GM18502 (cell line): ENCODE results near the gene CEP162.
"Not testable (repeated sequence)": the region's sequence is repeated elsewhere in the genome, so short reads cannot be mapped to it uniquely, and the experiment has no call there.

Source experiments
- ATAC-seq: cut with Tn5 transposase; IDR thresholded peaks from one replicate; pipeline ENCODE4 v1.9.1; 2021; ENCODE audit warnings: mild to moderate bottlenecking; ENCODE audit not compliant: unreplicated experiment, poor library complexity

CEP162 gene, protein sequence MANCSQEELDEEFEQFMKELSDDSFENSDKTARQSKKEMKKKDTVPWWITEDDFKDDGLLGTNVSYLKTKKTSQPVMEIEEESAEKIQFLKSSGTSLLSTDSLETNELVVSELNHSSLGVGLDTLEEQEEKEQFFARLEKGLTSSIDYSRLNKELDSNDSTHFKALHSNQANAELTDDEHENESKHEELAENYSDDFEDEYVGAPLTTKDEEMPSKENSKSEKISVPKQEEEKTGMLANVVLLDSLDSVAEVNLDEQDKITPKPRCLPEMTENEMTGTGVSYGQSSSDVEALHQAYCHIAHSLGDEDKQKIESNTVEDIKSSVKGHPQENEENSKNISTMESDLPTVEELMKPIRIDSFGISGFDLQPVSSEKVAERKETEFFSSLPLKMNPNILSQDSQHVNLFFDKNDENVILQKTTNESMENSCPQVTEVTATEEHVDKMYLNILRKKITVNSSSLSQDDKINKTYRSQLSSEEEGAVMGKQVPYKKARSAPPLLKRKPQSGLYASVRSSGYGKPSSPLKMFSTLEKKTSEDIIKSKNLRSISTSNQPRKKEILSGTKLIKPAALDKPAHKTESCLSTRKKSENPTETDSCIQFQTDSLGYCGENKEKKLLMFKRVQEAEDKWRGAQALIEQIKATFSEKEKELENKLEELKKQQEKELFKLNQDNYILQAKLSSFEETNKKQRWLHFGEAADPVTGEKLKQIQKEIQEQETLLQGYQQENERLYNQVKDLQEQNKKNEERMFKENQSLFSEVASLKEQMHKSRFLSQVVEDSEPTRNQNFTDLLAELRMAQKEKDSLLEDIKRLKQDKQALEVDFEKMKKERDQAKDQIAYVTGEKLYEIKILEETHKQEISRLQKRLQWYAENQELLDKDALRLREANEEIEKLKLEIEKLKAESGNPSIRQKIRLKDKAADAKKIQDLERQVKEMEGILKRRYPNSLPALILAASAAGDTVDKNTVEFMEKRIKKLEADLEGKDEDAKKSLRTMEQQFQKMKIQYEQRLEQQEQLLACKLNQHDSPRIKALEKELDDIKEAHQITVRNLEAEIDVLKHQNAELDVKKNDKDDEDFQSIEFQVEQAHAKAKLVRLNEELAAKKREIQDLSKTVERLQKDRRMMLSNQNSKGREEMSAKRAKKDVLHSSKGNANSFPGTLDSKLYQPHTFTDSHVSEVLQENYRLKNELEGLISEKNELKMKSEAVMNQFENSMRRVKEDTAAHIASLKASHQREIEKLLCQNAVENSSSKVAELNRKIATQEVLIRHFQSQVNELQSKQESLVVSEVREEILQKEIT (N-terminal part only)

DNA sequence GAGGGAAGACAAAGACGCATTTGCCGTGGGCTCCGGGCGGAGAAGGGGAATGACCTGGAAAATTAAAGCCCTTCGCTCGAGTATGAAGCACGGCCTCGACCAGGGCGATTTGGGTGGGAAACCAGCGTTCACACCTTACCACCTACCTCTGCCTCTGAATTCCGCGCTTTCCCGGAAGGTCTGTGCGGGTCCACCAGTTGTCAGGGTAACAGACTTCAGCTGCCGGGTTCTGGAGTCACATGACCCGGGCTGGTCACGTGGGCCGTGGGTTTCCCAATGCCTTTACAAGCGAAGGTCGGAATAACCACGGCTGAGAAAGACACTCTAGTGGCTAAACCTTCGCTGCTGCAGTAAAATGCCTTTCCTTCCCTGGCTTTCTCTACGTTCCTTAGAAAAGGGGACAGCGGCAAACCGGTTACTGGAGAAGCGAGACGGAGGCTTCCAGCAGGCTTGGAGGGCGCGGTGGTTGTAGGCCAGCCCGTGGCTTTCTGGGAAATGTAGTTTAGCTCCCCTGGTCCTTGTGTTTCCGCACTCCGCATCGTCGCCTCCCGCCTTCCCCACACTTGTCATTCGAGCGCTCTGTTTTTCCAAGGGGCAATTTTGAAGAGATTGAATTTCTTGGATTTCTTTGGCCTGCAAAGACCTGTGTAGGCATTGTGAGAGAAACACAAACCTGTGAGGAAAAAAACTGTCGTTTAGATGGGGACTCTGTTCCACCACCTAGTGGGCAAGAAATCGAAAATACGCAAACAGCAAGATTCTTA lies at the start of gene CEP162:
Gene CEP162 (minus strand): TSS at position 210 of the 764 bp plus-strand sequence. CDS start 1,250 bp downstream, outside the sequence.
- ATAC-seq, result peak; percentile 99

DNA sequence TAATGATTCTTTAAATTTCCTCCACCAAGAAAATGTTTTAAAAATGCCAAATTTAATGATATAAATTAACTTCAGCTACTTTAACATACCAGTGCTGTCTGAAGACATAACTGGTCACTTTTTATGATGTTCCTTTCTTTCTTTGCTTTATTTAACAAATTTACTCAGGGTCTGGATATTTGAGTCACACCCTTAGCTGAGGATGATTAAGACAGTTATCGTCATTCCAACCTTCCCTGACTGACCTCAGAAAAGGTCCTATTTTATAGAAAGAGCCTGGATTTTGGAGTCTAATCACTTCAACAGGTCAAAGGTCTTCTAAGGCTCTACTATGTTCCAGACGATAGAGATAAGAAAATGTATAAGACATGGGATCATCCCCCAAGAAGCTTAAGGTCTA lies 47.4 kb upstream of the CEP162 start:
- ATAC-seq, result no peak

DNA sequence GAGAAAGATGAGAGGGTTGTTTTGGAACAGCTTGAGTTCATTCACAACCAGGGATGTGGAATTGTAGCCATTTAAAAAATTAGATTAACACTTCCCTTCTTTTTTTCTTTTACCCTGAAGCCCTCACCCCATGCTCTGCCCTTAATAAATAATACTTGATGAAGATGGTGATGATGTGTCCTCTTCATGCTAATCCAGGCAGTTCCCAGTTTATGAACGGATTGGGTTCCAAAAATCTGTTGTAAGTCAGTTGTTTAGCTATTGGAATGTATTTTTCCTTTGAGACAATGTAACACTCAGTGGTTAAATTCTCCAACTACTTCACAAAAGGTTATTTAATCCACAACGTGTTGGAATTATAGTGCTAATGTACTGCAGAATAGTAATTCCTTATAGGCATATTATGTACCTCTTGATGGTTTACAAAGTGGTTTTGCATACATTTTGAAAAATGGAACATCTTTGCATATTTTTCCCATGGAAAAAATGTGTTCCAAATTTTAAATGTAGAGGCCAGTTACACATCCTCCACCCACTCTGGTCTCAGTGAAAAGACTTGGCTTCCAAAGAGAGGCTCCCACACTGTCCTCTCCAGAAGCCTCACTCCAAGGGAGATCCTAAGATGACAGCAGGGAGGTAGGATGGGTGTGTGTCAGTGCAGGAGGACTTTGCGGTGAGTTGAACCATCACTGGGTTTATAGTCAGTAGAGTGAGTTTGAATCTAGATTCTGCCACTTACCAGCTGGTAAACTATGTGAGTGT lies 45.8 kb upstream of the CEP162 start:
- no peak for ATAC-seq

DNA sequence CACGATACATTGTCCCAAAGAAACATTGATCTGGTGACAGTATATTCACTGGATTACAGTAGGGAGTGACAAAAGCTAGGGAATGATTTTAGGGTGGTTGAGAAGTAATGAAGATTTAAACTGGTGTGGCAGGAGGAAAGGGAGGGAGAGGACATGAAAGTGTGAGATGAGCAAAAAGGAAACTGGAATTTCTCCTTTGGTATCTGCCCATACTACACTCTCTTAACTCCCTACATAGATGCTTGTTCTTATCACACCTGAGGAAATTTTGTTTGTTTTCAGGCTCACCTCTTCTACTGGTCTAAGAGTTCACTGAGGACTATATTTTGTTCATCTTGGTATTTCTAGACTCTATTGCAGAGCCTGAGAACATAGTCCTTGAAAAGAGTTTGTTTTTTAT lies 44.9 kb upstream of the CEP162 start:
- no peak for ATAC-seq

DNA sequence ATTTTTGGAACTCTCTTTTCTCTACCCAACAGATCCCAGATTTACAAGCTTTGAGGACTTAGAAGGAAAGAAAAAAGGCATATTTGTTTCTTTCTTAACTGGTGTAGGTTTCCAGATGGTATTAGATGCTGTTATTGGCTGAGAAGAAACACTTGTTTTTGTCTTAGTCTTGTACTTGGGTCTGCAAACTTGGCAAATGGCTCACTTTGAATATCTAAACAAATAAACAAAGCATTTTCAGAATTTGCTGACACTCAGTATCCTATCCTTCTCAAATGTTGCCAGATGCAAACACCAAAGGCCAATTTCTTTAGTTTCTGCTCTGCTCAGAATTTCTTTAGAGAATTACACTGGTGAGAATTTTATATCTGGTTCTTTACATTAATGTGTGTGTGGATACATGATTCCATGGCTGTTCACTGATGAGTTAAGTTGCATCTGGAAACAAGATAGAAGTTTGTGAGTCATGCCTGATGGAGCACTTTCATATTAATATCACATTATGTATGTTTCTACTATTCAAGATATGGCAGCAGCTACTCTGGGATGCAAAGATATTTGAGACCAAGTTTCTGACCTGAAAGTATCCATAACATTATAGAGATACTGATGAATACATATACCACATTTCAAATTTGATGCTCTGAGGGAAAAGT lies 43.7 kb upstream of the CEP162 start:
- ATAC-seq, result no peak

DNA sequence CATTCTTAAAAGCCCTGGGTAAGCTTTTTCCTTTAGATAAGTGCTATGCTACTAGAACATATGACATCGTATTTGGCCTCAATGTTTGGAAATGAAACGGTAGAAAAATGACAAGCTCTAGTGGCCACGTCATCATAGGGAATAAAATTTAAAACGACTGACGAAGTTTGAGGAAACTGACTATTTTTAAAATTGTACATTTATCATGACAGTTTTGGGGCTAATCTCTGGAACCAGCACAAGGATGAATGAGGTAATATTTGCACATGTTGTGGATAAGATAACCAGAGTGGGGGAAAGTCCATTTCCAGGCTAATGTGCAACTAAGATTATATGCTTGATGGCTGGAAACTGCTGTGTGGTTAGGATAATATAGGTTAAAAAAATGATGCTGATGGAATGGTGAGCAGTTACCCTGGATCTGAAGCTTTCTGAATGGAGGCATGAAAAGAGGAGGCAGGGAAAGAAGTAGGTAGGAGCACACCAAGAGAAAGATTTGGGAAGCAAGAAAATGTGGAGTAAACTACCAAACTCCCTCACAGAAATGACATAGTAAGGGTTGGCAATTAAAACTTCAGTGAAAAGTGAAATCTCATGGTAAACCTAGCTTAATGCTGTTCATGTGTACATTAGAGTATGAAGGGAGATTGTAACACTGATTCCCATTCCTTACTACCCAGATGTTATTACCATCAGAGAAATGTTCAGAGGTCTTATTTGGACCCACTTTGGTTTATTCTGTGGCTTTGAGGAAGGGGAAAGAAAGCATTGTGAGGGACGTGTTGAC lies 42.7 kb upstream of the CEP162 start:
- no peak for ATAC-seq

DNA sequence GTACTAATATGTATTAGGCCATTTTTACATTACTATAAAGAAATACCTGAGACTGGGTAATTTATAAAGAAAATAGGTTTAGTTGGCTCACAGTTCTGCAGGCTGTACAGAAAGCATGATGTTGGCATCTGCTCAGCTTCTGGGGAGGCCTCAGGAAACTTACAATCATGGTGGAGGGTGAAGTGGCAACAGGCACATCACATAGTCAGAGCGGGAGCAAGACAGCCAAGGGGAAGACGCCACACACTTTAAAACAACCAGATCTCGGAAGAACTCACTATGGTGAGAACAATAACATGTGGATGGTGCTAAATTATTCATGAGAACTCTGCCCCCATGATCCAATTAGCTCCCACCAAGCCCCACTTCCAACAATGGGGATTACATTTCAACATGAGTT lies 41.3 kb upstream of the CEP162 start:
- ATAC-seq, result no peak

DNA sequence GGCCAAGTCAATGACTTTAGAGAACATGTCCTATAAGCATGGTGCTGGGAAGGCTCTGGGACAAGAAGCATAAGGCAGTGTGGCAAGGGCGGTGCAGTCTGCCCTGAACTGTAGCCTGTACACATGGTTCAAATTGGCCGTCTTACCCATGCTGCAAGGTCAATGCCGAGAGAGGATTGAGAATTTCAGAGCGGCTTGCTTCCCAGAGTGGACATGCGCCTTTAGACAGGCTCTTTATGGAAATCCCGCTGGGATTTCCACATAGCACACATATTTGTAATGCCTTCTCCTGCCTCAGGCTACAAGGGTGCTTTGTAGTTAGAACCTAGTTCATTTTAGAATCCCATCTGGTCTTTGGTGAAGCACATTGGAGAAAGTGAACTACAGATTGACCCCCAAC lies 36.1 kb upstream of the CEP162 start:
- ATAC-seq, result no peak

DNA sequence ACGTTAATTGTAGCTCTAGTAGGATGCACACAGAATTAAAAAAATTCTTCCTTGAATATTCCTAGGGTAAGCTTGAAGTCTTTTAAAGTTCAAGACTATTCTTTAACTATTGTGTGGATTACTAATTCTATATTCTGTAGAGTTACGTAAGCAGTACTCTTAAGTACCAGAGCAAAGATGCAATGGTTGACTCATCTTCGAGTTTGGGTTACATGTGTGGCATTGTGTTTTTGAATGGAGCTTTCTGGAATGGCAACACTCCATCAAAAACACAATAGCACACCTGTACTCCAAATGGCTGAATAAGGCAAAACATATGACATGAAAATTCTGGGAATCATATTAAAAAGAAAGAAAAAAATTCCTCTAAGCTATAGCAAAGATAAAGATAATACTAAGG lies 33.5 kb upstream of the CEP162 start:
- ATAC-seq, result no peak

DNA sequence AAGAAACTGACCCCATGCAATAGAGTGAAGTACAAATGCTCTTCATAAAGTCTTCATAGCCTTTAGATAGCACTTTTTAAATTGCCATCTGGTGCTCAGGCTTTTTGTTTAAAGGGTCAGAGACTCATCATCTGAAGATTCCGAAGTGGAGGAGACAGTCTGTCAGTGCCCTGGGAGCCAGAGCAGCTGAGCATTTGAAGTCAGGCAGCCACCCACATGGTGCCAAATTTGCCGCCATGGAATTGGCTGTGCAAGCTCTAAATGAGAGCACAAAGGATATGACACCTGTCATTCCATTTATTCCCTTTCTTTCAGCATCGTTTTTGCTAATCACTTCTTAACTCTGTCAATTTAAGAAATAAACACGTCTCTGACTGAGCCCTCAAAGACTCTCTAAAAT lies 32.8 kb upstream of the CEP162 start:
- ATAC-seq, result no peak

DNA sequence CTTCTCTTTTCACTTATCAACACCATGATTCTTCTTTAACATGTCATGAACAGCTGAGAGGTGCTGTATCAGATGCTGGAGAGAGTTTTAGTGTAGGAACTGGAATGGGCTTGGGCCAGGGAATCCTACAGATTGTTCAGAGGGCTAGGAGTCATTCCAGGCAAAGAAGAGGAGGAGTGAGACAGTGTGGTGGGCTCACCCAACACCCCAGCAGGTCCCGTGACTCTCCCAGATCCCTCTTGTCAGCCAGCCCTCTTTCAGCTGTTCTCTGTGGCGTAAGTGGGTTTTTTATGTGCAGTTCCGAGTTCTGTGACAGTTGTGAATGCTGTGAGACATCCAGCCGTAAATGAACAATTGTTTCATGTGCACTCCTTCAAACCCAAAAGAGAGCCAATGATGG lies 31.4 kb upstream of the CEP162 start:
- ATAC-seq, result no peak

DNA sequence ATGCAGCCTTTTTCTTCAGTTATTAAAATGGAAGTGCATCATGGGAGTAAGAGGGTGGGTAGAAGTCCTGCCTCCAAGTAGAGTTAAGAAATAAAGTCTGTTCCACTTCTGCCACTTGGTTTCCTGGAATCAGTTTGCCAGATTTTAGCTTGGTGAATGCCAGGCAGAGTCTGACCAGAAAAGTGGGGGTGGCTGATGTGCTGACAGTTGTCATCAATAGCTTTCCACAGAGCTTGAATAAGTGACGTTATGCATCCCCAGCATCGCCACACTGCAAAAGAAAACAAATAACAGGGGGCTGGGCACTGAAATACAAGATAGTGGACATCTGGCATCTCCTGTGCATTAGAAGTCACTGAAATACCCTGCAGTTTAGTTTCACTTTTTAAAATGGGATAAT lies 30.8 kb upstream of the CEP162 start:
- ATAC-seq, result no peak

DNA sequence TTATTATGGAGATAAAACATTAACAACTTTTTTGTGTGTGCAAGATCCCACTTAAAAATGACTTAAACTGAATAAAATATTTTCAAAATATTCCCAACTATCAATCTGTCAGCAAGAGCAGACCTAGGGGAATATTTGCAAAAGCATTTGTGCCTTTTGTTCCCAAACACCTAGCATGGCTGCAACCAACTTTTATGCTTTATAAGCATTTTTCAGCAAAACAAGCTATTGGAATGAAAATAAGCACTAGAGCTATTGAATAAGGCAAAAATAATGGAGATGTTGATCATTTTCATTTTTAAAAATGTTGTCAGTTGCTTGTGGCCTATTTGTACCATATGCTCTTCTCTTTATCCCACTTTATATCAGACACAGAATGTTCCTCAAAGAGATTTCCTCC lies 28.2 kb upstream of the CEP162 start:
- no peak for ATAC-seq

DNA sequence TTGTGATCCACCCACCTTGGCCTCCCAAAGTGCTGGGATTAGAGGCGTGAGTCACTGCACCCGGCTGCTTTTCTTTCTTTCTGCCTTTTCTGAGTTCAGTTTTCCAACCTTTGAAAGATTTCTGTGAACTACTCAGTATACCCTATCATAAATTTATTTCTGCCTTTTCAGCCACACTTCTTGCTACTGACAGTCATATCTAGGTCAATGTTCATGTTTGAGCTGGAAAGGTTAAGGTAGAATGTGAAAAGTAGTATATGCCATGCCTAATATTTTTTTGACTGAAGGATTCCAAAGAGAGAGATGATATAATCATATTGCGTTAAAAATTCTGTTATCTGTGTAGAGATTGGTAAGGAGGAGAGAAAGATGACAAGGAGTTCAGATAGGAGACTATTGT lies 25.9 kb upstream of the CEP162 start:
- ATAC-seq, result no peak

DNA sequence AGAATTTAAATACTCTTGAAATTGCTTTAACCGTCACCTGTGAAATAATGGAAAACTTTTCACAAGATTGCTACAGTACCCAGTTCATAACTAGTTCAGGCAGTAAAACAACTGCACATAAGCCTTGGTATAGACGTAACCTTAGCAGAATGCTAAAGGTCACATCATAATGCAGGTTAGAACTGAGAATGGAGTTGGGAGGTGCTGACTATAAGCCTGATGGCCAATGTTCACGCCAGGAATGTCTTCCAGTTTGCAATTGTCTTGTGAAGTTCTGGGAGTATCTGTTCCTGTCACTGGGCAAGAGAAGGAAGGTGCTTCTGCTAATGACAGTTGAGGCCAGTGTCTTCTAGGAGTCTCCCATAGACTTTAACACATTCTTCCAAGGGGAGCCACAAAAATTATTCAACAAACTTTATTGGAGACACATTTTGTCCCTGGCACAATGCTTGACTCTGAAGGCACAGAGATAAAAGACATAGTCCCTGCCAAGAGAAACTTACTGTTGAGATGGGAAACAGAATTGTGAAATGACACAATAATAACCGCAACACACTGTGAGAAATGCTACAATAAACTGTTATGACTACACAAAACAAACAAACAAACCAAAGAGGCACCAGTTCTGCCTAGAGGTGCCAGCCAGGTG lies 24.6 kb upstream of the CEP162 start:
- ATAC-seq, result no peak

DNA sequence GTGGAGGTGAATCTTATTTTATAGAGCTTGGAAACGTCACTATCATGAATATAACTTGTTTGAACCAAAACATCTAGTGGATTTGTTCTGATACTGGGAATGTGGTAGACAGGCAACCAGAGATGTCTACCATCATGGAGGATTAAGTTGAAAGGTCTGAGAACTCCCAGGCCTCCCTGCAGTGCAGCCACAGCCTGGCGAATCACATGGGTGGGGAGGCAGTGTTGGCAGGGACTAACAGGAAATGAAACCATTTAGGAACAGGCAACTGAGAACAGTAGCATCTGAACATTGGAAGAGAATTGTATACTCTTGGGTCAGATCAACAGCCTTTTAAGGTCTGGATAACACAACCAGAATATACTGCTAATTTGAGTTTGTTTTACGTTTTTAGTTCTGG lies 22.3 kb upstream of the CEP162 start:
- no peak for ATAC-seq

DNA sequence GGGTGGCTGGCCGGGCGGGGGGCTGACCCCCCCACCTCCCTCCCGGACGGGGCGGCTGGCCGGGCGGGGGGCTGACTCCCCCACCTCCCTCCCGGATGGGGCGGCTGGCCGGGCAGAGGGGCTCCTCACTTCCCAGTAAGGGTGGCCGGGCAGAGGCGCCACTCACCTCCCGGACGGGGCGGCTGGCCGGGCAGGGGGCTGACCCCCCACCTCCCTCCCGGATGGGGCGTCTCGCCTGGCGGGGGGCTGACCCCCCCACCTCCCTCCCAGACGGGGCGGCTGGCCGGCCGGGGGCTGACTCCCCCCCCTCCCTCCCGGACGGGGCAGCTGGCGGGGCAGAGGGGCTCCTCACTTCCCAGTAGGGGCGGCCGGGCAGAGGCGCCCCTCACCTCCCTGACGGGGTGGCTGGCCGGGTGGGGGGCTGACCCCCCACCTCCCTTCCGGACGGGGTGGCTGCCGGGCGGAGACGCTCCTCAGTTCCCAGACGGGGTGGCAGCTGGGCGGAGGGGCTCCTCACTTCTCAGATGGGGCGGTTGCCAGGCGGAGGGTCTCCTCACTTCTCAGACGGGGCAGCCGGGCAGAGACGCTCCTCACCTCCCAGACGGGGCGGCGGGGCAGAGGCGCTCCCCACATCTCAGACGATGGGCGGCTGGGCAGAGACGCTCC lies 17.1 kb upstream of the CEP162 start:
- ATAC-seq, result not testable (repeated sequence)
